GM21619 (cell line): ENCODE results near the gene NOP56.

Experiments
- ATAC-seq: cut with Tn5 transposase; IDR thresholded peaks from one replicate; pipeline ENCODE4 v1.9.1; 2021; ENCODE audit not compliant: unreplicated experiment

The NOP56 gene

GRCh38 chr20:2640260-2640659 lies 12.2 kb upstream of the NOP56 start:
- no peak for ATAC-seq

- ATAC-seq, result no peak
Observed at GRCh38 chr20:2640899-2641298, 11.5 kb upstream of the NOP56 start.

GRCh38 chr20:2643708-2644107 lies 8.7 kb upstream of the NOP56 start:
- ATAC-seq, result no peak

GRCh38 chr20:2652724-2653555 lies 508 bp downstream of the NOP56 start:
- ATAC-seq, result peak; percentile 41

GRCh38 chr20:2653556-2654383 lies 1.3 kb downstream of the NOP56 start:
- no peak for ATAC-seq

- no peak for ATAC-seq
Observed at GRCh38 chr20:2654384-2654822, 2.0 kb downstream of the NOP56 start.

GRCh38 chr20:2654831-2655230 lies 2.4 kb downstream of the NOP56 start:
- no peak for ATAC-seq

- no peak for ATAC-seq
Observed at GRCh38 chr20:2655331-2656116, 3.1 kb downstream of the NOP56 start.

- no peak for ATAC-seq
Observed at GRCh38 chr20:2656471-2657117, 4.2 kb downstream of the NOP56 start.

GRCh38 chr20:2657241-2657640 lies 4.8 kb downstream of the NOP56 start:
- ATAC-seq, result no peak

GRCh38 chr20:2657674-2658073 lies 5.2 kb downstream of the NOP56 start:
- ATAC-seq, result no peak

- ATAC-seq, result no peak
Observed at GRCh38 chr20:2658414-2659354, 6.3 kb downstream of the NOP56 start.

- no peak for ATAC-seq
Observed at GRCh38 chr20:2659547-2659946, 7.1 kb downstream of the NOP56 start.

- ATAC-seq, result no peak
Observed at GRCh38 chr20:2663364-2663886, 11.0 kb downstream of the NOP56 start.

GRCh38 chr20:2663887-2664719 lies 11.7 kb downstream of the NOP56 start, which contains the start of gene IDH3B:
Gene IDH3B, minus strand, starts transcription at chr20:2664216. Its CDS starts 28 bp downstream, at chr20:2664188.
- peak; percentile 84 for ATAC-seq

GRCh38 chr20:2671977-2672376 lies 19.5 kb downstream of the NOP56 start:
- no peak for ATAC-seq

- no peak for ATAC-seq
Observed at GRCh38 chr20:2672446-2672845, 20.0 kb downstream of the NOP56 start.

- no peak for ATAC-seq
Observed at GRCh38 chr20:2673453-2673852, 21.0 kb downstream of the NOP56 start.
